ENCODE results near the gene DDX52. TPM values are rescaled to one million over a fixed set of nuclear protein-coding genes. Genes with fewer than 3 reads are reported as not detected.

The DDX52 gene
- total RNA-seq, 1 donor from 2014 or later: 33.9 TPM

DNA sequence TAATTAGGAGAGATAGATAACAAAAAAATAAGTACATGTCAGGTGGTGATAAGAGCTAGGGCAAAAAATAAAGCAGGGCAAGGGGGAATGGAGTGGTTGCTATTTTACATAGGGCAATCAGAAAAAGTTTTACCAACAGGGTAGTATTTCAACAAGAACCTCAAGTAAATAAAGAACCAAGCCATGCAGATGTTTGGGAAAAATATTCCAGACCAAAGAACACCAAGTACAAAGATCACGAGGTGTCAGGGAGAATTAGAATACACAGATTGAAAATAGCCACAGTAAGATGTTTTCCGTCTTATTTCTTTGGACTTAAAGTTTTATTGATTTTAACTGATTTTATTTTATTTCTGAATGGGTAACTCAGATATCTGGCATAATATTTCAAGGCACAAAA is 45.1 kb downstream of the DDX52 start:
- intact Hi-C loops (cut with micrococcal nuclease): no loop called here

DNA sequence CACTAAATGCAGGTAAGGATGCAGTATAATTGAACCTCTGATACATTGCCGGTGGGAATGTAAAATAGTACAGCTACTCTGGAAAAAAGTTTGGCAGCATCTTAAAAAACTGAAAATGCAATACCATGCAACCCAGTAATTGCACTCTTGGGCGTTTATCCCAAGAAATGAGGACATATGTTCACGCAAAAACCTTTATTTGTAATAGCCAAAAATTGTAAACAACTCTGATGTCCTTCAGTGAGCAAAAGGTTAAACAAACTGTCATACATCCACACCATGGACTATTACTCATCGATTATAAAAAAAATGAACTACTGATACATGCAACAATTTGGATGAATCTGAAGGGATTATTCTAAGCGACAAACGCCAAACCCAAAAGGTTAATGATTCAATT is 51.0 kb downstream of the DDX52 start:
- intact Hi-C loops (cut with micrococcal nuclease): no loop called here

DNA sequence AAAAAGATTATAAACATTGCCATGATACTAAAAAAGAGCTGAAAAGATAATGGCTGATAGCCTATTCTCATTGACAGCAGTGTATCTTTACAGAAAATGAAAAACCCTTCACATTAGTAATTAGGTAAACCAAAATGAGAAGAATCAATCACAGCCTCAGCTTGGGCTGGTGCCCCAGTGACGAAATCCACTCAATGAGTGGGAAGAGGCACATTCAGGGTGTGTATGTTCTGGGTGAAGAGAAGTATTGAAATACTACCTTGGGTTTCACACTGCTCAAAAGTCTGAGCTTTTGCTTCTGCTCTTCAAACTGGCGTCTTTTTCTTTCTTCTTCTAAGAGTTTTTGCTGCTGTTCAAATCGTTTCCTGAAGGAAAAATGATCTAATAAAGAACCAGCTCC is 58.2 kb downstream of the DDX52 start:
- intact Hi-C loops (cut with micrococcal nuclease): no loop called here

DNA sequence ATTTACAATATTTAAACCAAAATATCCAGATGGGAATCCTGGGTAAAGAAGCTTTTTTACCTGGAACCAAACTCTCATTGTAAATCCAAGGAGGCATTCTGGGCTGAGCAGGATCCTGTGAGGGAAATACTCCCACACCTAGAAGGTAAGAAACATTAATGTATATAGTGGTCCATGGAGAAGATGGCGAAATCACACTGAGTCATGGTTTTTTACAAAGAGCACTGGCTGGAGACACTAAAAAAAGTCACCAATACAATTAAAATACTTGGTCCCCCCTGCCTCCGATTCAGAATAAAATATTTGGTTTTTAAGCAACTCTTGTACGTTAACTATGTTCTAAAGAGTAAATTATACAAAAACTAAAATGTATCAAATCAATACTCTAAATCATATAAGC is 67.0 kb downstream of the DDX52 start:
- intact Hi-C loops (cut with micrococcal nuclease): loop anchor here (10.0 kb wide), 1 partner anchor 221 kb away; no protein-coding TSS in a partner anchor

DNA sequence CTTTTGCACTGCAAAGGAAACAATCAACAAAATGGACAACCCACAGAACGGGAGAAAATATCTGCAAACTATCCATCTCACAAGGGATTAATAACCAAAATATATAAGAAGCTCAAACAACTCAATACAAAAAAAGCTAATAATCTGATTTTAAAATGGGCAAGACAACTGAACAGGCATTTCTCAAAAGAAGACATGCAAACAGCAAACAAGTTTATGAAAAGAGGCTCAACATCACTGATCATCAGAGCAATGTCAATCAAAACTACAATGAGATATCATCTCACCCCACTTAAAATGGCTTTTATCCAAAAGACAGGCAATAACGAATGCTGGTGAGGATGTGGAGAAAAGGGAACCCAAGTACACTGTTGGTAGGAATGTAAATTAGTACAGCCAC is 68.8 kb downstream of the DDX52 start:
- intact Hi-C loops (cut with micrococcal nuclease): loop anchor here (10.0 kb wide), 1 partner anchor 220 kb away; no protein-coding TSS in a partner anchor

DNA sequence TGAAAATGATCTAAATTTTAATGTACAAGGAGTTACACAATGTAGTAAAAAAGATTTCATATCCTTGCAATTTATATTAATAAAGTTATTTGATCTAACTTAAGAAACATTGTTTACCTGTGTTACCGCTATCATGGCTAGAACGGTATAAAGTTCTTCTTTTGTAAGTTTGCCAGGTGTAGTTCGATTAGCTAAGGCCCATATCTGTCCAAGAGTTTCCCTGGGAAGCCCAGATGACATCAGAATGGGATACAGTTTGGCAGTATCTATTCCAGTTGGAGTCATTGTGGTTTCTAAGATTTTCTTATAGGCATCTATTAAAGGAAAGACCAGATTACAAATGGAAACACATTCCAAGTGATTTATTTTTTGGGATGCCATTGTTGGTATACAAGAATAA is 71.6 kb downstream of the DDX52 start:
- intact Hi-C loops (cut with micrococcal nuclease): loop anchor here (10.0 kb wide), 1 partner anchor 217 kb away; no protein-coding TSS in a partner anchor

DNA sequence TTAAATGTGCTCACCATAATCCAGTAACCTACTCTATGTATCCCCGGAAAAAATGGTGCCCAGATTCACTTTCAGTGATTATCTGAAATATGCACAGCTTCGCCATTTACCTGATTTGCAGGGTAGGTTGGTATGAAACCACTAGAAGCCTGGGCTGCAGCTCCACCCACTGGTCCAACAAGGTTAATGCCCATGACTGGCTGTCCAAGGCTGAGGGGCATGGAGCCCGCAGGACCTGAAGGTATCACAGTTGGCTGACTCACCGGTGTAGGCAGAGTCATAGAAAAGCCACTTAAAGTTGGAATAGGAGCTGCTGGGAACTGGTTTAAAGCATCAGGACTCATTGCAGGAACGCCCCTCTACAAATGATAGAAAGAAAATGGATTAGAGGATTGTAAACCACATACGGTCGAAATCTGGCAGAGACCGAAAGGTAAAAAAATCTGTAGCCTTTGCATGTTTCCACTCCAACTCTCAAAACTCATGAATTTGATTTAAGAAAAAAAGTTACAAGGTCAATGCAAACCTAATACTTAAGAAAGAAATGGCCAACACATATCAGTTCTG is 72.6 kb downstream of the DDX52 start:
- intact Hi-C loops (cut with micrococcal nuclease): loop anchor here (10.0 kb wide), 1 partner anchor 216 kb away; no protein-coding TSS in a partner anchor

DNA sequence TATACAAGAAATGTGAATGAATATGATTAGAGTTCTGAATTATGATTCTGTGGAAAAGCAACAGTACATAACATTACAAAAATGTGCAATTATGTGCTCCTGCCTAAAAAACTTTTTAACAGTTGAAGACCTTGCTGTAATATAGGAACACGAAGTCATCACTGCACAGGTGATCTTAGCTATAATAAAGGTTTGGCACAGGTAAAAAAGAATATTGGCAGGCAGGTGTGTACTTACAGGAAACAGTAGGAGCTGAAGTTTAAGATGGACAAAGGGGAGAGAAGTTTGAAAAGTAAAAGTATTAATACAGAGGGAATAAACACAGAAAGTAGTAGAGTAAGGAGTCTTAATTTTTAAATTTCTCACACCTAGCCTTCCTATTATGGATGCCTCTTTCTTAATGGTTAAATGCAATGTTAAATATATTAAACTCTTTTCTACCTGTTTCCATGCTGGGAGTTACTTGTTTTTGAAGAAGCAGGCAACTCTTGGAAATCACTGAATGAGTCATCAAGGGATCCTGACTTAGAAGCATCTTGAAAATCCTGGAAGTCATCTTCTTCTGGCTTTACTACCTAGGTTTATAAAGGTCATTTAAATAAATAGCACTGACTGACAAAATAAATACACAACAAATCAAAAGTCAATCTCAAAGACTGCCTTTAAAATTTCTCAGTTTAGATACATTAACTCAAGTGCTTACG is 74.7 kb downstream of the DDX52 start:
- intact Hi-C loops (cut with micrococcal nuclease): no loop called here

DNA sequence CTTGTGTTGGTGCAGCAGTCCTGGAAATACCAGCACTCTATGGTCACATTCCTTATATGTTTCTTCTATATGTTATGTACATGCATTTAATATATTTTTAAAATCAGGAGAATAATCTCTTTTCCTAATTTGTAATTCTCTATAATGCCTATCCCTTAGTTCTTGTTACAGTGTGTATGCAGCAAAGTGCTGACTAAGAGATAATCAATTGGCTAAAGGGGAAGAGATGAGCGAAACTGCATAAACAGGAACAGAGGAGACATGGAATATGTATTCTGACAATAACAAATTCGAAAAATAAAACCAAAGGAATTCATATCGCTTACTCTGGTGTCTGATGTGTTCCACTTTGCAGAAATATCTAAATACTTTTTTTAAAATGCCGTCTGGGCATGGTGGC is 75.7 kb downstream of the DDX52 start:
- intact Hi-C loops (cut with micrococcal nuclease): no loop called here

DNA sequence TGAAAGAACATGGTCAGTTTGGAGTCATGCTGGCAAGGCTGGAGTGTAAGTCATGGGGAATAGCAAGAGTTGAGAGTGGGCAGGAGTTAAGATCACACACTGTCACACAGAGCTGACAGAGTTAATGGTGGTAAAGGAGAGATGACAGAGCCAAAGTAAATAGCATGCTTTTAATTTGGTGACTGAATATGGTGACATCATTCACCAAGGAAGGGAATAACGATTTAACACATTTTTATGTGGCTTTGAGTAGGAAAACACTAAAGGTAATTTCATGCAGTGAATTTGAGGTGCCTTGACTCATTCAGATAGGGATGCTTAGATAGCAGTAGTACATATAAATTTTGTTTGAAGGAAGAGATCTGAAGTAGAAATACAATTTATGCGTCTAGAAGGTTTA is 76.1 kb downstream of the DDX52 start:
- intact Hi-C loops (cut with micrococcal nuclease): no loop called here

DNA sequence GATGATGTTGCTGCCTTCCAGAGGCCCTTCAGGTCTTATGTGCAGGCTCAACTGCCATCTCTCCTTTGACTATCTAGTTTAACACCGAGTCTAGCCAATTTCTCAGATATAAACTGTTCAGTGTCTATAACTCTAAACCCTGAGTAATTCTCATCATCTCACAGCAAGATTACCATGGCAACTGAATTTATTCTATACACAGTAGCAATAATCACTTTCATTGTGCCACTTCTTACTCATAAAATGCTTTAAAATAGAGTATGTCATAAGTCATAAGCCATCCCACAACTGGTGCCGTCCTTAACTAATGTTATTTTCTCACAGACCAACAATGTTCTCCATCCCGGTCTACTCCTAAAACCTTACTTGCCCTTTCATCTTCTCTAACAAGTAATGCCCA is 79.0 kb downstream of the DDX52 start:
- intact Hi-C loops (cut with micrococcal nuclease): no loop called here

DNA sequence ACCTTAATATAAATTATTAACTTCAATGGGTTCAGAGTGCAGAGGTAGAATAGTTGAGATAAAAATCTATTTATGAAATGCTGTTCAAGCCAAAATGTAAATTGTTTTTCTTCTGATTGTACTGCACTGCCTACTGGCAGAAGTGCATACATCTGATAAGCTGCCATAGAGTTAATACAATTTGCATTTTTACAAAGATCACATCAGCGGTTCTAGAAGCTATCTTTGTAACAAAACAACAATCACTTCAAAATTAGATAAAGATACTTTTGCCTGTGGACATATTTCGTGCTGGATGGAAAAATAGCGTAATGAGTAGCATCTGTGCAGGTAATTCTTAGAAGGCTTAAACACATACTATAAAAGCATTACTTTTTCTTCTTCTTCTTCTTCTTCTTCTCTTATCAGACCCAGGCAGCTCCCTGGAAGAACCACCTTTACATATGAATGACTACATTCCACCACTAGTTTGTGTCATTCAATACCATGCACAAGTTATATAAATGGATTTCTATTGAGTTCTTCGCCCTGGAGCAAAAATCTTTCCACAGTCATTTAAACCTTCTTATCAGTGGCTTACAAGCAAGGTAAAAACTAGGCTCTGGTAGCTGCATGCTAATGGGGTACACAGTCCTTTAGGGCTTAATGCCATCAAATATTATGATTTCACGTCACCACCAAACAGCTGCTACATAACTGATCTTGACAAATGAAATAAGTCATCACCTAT is 81.1 kb downstream of the DDX52 start:
- intact Hi-C loops (cut with micrococcal nuclease): no loop called here

Other genes with a start within 250 kb of the DDX52 start
- 59.1 and 62.5 TPM in 2 replicates for gene ACACA, start 236.6 kb downstream of the DDX52 start, total RNA-seq
- 44.1 and 44.6 TPM in 2 replicates for gene TADA2A, start 236.6 kb downstream of the DDX52 start, total RNA-seq
- gene DUSP14, start 153.6 kb downstream of the DDX52 start, total RNA-seq: 10.2 and 12.0 TPM in 2 replicates
- 87.8 and 90.3 TPM in 2 replicates for gene SYNRG, start 34.0 kb downstream of the DDX52 start, total RNA-seq
- gene HNF1B, start 101.6 kb upstream of the DDX52 start, total RNA-seq: 0.70 and 1.0 TPM in 2 replicates

Measured in T-helper 2 cell treated with Interferon-gamma antibody and Interleukin-4, amounts not matched to agents 100 ng/mL and 5 ng/mL, for 36 hours (primary cell).